BLaER1 (cell line): ENCODE results near the gene SLC22A4.

Experiments
- H3K27ac ChIP-seq: shearing (Covaris generic); formaldehyde crosslinking; 2 replicates; pipeline ENCODE4 v1.8.1; 2022
- H3K27me3 ChIP-seq: shearing (Covaris generic); formaldehyde crosslinking; 2 replicates; pipeline ENCODE4 v1.8.1; 2022
- H3K36me3 ChIP-seq: shearing (Covaris generic); formaldehyde crosslinking; 2 replicates; pipeline ENCODE4 v1.8.1; 2022
- H3K4me1 ChIP-seq: shearing (Covaris generic); formaldehyde crosslinking; 2 replicates; pipeline ENCODE4 v1.8.1; 2022
- H3K4me2 ChIP-seq: shearing (Covaris generic); formaldehyde crosslinking; 2 replicates; pipeline ENCODE4 v1.8.1; 2022
- H3K4me3 ChIP-seq: shearing (Covaris generic); formaldehyde crosslinking; 2 replicates; pipeline ENCODE4 v1.8.1; 2022
- H3K9ac ChIP-seq: shearing (Covaris generic); formaldehyde crosslinking; 2 replicates; pipeline ENCODE4 v1.8.1; 2022
- H3K9me3 ChIP-seq: shearing (Covaris generic); formaldehyde crosslinking; 2 replicates; pipeline ENCODE4 v1.8.1; 2022
- H4K20me1 ChIP-seq: shearing (Covaris generic); formaldehyde crosslinking; 2 replicates; pipeline ENCODE4 v1.8.1; 2022
- Cebpa-rat ChIP-seq: shearing (Covaris generic); IDR thresholded peaks from 2 replicates; pipeline ENCODE4 v1.8.1; 2022

The SLC22A4 gene

GRCh38 chr5:132313961-132314432 lies 19.8 kb downstream of the SLC22A4 start:
- no peak overlapping the region for H3K4me3 ChIP-seq
- H3K36me3 ChIP-seq = no peaks in the 10 kb centered on the region
- H3K9me3 ChIP-seq = no peaks in the 10 kb centered on the region
- TF ChIP-seq Cebpa-rat = no peak
- no peak overlapping the region for H3K27ac ChIP-seq
- H3K9ac ChIP-seq = no peak overlapping the region
- no peaks in the 10 kb centered on the region for H3K27me3 ChIP-seq
- H3K4me1 ChIP-seq = peaks cover 10% of the 10 kb centered on the region
- H3K4me2 ChIP-seq = no peak overlapping the region
- H4K20me1 ChIP-seq = no peaks in the 10 kb centered on the region

DNA sequence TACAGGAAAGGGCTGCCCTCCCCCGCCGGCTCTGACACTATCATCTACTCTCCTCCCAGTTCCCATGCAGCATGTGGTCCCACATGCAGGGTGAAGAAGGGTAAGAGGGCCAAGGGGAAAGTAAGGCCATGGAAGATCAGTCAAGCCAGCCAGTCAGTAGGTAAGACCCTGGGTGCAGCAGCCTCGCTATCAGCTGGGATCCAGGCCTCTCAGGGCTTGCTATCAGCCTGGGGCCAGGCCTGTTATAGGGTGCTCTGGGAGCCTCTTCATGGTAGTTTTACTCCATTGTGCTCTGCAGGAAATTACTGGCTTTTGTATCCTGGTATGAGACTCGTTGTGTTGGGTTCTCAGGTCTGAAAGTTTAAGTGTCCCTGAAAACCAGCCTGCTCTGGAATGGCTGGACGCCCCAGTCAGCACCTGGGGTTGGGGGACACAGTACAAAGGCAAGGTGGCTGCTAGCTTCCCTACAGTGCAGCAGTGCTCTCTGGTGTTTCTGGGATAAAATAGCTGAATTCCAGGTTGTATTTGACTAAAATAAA lies 21.4 kb downstream of the SLC22A4 start:
- no peak overlapping the region for H3K9ac ChIP-seq
- TF ChIP-seq Cebpa-rat = no peak

GRCh38 chr5:132319975-132320374 lies 25.8 kb downstream of the SLC22A4 start:
- no peak overlapping the region for H3K4me3 ChIP-seq
- no peak overlapping the region for H3K9ac ChIP-seq
- no peaks in the 10 kb centered on the region for H4K20me1 ChIP-seq
- no peaks in the 10 kb centered on the region for H3K9me3 ChIP-seq
- H3K27ac ChIP-seq = no peak overlapping the region
- TF ChIP-seq Cebpa-rat = no peak
- H3K4me1 ChIP-seq = peaks cover 10% of the 10 kb centered on the region
- H3K4me2 ChIP-seq = no peak overlapping the region
- H3K36me3 ChIP-seq = no peaks in the 10 kb centered on the region
- H3K27me3 ChIP-seq = no peaks in the 10 kb centered on the region

More for the DNA sequence above, 21.4 kb downstream of the SLC22A4 start:
- Histone ChIP-seq H3K36me3 (no peaks in the 10 kb centered on the region), H4K20me1 (no peaks in the 10 kb centered on the region), H3K9me3 (no peaks in the 10 kb centered on the region), H3K4me3 (no peak overlapping the region), H3K4me2 (no peak overlapping the region), H3K27me3 (no peaks in the 10 kb centered on the region), H3K4me1 (peaks cover 10% of the 10 kb centered on the region), H3K27ac (no peak overlapping the region)

DNA sequence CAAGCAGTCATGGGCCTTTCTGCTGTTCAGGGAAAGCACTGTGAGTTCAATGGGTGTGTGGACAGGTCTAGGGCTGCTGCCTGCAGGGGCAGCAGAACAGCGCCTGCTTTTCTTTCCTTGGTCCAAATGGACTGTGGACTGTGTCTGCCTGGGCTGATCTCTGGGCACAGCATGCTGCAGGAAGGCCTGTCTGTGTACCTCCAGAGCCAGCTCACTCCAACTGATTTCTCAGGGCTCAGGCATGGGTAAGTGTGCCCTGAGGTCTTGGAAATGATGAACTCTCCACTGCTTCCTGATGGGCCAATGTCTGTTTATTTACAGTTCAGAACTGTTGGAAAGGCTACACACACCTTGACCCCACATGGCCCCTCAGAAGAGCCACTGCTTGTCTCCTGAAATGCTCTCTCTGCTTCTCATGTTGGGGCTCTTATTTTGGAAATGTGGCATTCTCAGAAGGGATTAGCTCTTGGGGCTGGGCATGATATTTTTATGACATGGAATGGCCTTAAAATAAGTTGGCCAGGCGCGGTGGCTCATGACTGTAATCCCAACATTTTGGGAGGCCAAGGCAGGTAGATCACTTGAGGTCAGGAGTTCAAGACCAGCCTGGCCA lies 27.0 kb downstream of the SLC22A4 start:
- Histone ChIP-seq H3K9ac (no peak overlapping the region), H3K4me1 (peaks cover 10% of the 10 kb centered on the region), H4K20me1 (no peaks in the 10 kb centered on the region), H3K36me3 (no peaks in the 10 kb centered on the region), H3K4me3 (no peak overlapping the region), H3K27ac (no peak overlapping the region), H3K27me3 (no peaks in the 10 kb centered on the region), H3K4me2 (no peak overlapping the region), H3K9me3 (no peaks in the 10 kb centered on the region)
- no peak for TF ChIP-seq Cebpa-rat

DNA sequence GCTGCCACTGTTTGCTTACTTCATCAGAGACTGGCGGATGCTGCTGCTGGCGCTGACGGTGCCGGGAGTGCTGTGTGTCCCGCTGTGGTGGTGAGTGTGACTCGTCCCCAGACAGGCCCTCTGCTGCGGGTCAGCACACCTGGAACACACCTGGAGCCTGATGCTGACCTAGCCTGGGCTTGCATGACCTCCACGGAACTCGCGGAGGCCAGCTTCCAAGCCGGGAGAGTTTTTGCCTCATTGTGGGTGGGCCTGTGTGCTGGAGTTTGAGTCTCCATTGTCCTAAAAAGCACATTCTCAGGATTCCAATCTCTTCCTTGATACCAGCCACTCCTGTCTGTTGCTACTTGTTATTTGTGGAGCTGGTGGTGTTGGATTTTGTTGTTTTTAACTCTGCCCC lies 28.1 kb downstream of the SLC22A4 start:
- no peak overlapping the region for H3K27ac ChIP-seq
- no peak overlapping the region for H3K9ac ChIP-seq
- no peak overlapping the region for H3K4me2 ChIP-seq
- no peaks in the 10 kb centered on the region for H4K20me1 ChIP-seq
- TF ChIP-seq Cebpa-rat = no peak
- H3K36me3 ChIP-seq = no peaks in the 10 kb centered on the region
- H3K9me3 ChIP-seq = no peaks in the 10 kb centered on the region
- H3K4me1 ChIP-seq = peaks cover 9% of the 10 kb centered on the region
- H3K4me3 ChIP-seq = no peak overlapping the region
- H3K27me3 ChIP-seq = no peaks in the 10 kb centered on the region

DNA sequence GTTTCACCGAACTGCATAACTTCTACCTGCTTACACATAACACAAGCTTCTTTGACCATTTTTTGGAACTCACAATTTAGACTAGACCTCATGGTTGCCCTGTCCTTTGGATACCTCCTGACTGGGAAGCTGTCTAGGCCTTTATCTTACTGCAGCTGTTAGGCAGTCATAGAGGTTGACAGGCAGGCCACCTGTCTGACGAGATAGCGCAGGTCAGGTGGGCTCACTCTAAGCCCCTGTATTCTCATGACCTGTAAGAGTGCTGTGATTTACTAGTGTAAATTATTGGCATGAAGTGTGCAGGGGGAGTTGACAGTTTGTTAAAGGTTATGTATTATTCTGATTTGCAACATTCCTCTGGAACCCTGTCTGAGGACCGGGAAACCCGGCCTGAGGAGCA lies 29.0 kb downstream of the SLC22A4 start:
- Histone ChIP-seq H3K27ac (no peak overlapping the region), H3K4me1 (no peaks in the 10 kb centered on the region), H3K9me3 (no peaks in the 10 kb centered on the region), H3K4me3 (no peak overlapping the region), H3K9ac (no peak overlapping the region), H3K36me3 (no peaks in the 10 kb centered on the region), H3K27me3 (no peaks in the 10 kb centered on the region), H3K4me2 (no peak overlapping the region), H4K20me1 (no peaks in the 10 kb centered on the region)
- no peak for TF ChIP-seq Cebpa-rat

- Histone ChIP-seq H3K9me3 (no peaks in the 10 kb centered on the region), H3K4me2 (no peak overlapping the region), H3K36me3 (no peaks in the 10 kb centered on the region), H3K4me1 (no peaks in the 10 kb centered on the region), H3K27ac (no peak overlapping the region), H3K4me3 (no peak overlapping the region), H4K20me1 (no peaks in the 10 kb centered on the region), H3K9ac (no peak overlapping the region), H3K27me3 (no peaks in the 10 kb centered on the region)
- TF ChIP-seq Cebpa-rat = no peak
These were observed 31.5 kb downstream of the SLC22A4 start for GRCh38 chr5:132325691-132326090.

DNA sequence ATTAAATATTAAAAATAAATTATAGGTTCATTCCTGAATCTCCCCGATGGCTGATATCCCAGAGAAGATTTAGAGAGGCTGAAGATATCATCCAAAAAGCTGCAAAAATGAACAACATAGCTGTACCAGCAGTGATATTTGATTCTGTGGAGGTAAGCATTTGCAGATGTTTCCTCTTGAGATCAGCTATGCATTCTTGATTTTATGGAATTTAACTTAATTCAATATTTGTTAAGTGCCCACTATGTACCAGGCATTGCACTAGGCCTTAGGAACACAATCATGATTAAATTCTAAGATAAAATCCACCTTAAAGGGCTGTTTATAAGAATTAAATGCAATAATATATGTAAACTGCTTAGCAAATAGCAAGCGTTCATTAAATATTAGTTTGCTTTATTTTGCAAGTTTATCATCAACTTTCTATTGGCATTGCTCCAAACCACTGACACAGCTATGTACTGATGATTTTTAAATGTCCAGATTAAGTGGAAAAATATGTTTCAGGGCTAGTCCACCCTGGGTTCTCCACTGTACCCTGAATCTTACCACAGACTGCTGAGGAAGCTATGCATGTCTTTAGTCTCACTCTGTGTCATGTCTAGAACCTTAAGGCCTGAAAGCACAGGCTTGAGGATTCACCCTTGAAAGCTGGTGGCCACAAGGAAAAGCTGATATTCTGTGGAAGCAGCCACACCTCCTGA lies 33.2 kb downstream of the SLC22A4 start:
- Histone ChIP-seq H3K4me1 (no peaks in the 10 kb centered on the region), H3K27ac (no peak overlapping the region), H3K9ac (no peak overlapping the region), H4K20me1 (no peaks in the 10 kb centered on the region), H3K4me3 (no peak overlapping the region), H3K27me3 (no peaks in the 10 kb centered on the region), H3K36me3 (no peaks in the 10 kb centered on the region), H3K4me2 (no peak overlapping the region), H3K9me3 (no peaks in the 10 kb centered on the region)
- TF ChIP-seq Cebpa-rat = no peak

DNA sequence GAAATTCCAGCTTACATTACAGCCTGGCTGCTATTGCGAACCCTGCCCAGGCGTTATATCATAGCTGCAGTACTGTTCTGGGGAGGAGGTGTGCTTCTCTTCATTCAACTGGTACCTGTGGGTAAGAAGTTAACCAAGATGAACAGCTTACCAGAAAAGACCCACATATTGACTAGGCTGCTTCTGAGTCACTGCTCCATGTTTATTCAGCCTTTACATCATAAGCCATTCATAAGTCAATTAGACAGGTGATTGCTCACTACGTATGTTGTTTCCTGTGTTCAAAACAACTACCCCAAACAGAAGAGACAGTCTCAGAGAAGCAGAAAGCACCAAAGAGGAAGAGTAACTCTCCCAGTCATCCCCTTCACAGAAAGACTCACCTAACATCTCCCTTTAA lies 40.6 kb downstream of the SLC22A4 start:
- no peak overlapping the region for H3K27ac ChIP-seq

DNA sequence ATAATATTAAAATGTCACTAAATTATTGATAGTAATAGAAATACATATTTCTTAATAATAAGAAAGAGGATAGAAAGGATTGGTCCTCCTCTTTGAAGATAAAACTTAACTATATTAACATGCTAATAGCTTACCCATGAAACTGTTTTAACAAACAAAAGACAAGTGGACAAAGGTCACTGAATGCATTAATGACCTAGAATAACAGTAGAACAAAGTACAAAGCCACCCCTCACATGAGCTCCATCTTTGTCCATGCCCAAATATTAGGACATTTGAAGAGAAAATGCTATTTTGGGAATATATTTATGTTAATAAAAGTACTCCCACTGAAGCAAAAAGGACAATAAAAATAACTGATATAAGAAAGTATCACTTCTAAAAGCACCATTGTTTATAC lies 41.2 kb downstream of the SLC22A4 start:
- Histone ChIP-seq H3K4me1 (peaks cover 7% of the 10 kb centered on the region), H3K9ac (no peak overlapping the region), H3K36me3 (no peaks in the 10 kb centered on the region), H3K27me3 (no peaks in the 10 kb centered on the region), H3K4me2 (no peak overlapping the region), H3K27ac (no peak overlapping the region), H4K20me1 (no peaks in the 10 kb centered on the region), H3K4me3 (no peak overlapping the region), H3K9me3 (no peaks in the 10 kb centered on the region)
- no peak for TF ChIP-seq Cebpa-rat

More for the DNA sequence above, 40.6 kb downstream of the SLC22A4 start:
- no peak overlapping the region for H3K4me2 ChIP-seq
- no peaks in the 10 kb centered on the region for H4K20me1 ChIP-seq
- H3K36me3 ChIP-seq = no peaks in the 10 kb centered on the region
- no peak overlapping the region for H3K9ac ChIP-seq
- H3K4me1 ChIP-seq = peaks cover 1% of the 10 kb centered on the region; the same call in 1 of the 2 replicates
- TF ChIP-seq Cebpa-rat = no peak
- H3K27me3 ChIP-seq = no peaks in the 10 kb centered on the region
- H3K9me3 ChIP-seq = no peaks in the 10 kb centered on the region
- H3K4me3 ChIP-seq = no peak overlapping the region
